GM21447 (cell line): ENCODE data around the gene NAALADL1.

Source experiments
- ATAC-seq: cut with Tn5 transposase; IDR thresholded peaks from one replicate; pipeline ENCODE4 v1.9.1; 2021; ENCODE audit not compliant: unreplicated experiment

The NAALADL1 gene, protein sequence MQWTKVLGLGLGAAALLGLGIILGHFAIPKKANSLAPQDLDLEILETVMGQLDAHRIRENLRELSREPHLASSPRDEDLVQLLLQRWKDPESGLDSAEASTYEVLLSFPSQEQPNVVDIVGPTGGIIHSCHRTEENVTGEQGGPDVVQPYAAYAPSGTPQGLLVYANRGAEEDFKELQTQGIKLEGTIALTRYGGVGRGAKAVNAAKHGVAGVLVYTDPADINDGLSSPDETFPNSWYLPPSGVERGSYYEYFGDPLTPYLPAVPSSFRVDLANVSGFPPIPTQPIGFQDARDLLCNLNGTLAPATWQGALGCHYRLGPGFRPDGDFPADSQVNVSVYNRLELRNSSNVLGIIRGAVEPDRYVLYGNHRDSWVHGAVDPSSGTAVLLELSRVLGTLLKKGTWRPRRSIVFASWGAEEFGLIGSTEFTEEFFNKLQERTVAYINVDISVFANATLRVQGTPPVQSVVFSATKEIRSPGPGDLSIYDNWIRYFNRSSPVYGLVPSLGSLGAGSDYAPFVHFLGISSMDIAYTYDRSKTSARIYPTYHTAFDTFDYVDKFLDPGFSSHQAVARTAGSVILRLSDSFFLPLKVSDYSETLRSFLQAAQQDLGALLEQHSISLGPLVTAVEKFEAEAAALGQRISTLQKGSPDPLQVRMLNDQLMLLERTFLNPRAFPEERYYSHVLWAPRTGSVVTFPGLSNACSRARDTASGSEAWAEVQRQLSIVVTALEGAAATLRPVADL

DNA sequence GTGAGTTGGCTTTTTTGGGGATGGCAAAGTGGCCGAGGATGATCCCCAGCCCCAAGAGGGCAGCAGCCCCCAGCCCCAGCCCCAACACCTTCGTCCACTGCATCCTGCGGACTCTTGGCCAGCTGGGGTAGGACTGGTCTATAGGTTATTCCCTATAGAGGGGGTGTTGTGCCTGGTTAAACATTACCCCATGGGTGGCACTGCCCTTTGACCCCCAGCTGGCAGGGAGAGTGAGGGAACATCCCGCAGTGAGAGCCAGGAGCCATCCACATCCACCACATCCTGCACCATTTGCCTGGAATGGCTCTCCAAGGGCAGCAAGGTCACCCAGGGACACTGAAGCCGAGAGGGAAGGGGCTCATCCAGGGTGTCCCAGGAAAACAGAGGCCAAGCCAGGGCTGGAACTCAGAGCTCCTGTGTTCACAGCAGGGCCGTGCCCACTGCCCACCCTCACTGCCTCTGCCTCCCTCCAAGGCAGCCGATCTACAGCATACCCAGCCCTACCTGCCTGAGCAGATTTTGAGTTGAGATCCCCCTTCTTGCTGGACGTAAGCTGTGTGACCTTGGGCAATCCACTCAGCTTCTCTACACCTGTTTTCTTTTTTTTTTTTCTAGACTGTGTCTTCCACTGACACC lies at the start of gene NAALADL1:
Gene NAALADL1 (minus strand): TSS at position 135 of the 636 bp plus-strand sequence. CDS start 32 bp downstream, at position 103.
- no peak for ATAC-seq

DNA sequence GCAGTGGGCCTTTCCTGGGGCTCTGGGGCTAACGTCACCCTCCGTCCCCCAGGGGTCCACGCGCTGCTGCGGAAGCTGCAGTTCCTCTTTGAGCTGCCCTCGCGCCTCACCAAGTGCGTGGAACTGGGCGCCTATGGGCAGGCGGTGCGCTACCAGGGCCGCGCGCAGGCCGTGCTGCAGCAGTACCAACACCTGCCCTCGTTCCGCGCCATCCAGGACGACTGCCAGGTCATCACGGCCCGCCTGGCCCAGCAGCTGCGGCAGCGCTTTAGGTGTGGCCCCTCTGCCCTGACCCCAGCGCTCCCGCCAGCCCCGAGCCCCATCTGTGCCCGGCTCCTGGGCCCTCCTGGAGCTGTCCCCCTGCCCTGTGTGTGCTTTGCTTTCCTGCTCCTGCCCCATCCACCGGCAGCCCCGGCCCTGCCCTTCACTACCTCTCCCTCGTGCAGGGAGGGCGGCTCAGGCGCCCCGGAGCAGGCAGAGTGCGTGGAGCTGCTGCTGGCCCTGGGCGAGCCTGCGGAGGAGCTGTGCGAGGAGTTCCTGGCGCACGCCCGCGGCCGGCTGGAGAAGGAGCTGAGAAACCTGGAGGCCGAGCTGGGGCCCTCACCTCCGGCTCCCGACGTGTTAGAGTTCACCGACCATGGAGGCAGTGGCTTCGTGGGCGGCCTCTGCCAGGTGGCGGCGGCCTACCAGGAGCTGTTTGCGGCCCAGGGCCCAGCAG lies 49.6 kb upstream of the NAALADL1 start:
- no peak for ATAC-seq

DNA sequence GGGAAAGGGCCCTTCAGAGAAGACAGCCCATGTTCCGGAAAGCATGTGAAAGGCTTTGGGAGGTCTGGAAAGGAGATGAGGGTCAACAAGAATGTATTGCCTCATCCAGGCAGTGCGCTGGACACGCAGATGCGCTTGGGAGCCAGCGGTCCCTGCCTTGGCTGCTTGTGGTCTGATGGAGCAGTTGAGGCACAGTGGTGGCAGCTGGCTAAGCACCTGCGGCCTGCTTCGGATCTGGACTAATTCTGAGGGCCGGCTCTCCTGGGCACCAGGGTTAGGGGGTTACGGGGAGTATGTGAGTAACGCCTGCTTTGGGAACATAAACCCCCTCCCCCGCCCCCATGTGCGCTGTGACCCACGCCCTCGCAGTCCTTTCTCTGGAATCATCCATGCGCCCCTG lies 48.7 kb upstream of the NAALADL1 start:
- no peak for ATAC-seq

DNA sequence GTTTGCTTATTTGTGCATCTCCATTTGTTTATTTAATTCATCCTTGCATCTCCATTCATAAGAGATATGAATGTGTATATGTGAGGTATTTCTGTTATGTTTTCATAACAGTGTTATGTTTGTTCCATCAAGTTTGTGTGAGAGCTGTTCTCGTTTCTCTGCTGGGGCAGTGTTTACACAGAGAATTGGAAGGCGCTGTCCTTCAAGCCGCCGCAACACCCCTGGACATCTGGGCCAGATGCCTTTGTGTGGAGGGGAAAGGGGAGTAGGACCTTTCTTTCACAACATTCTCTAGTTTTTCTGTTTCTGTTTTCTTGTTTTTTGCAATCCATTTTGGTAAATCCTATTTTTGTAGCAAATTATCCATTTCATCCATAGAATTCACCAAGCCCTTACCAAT lies 46.3 kb upstream of the NAALADL1 start:
- no peak for ATAC-seq

DNA sequence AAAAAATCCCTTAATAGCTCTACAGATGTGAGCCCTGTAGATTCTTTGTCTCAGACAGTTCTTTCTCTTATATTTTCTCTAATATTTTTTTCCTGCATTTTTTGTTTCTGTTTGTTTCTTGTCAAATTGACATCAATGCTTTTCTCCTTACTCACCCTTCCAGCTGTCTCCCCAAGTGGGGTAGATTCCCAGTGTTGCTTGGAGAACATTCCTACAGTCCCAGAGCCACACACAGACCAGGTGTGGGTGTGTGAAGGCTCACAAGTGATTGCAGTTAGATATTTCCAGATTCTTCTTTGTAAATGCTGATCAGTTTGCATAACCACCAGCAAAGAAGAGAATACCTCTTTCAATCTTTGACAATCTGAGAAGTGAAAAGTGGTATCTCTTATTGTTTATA lies 45.1 kb upstream of the NAALADL1 start:
- no peak for ATAC-seq

DNA sequence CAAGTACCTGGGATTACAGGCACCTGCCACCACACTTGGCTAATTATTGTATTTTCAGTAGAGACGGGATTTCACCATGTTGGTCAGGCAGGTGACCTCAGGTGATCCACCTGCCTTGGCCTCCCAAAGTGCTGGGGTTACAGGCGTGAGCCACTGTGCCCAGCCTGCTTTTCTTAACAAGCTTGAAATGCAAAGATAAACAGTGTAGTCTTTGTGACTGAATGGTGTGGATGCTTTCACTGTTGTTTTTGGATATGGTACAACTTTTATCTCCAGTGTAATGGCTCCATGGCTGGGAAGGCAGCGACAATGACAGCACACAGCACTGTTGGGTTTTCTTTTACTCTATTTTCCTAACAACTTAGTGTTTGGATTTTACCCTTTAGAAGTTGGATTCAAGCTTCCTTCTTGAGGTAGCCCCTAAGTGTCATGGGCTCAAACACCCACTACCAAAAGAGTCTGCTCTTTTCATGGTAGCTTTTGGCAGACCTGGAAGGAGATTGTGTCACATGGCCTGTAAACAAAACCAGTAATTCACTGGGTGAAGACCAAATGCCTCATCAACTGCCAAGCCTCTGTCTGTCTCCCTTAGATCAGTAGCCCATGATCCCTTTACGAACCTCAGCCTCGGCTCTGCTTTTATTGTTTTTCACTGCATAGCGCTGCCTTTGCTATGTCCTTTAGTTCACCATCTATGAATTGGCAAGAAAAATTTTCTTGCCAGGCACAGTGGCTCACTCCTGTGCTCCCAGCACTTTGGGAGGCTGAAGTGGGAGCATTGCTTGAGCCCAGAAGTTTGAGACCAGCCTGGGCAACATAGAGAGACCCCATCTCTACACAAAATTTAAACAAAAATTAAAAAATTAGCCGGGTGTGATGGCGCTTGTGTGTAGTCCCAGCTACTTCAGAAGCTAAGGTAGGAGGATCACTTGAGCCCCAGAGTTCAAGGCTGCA lies 44.1 kb upstream of the NAALADL1 start:
- no peak for ATAC-seq

DNA sequence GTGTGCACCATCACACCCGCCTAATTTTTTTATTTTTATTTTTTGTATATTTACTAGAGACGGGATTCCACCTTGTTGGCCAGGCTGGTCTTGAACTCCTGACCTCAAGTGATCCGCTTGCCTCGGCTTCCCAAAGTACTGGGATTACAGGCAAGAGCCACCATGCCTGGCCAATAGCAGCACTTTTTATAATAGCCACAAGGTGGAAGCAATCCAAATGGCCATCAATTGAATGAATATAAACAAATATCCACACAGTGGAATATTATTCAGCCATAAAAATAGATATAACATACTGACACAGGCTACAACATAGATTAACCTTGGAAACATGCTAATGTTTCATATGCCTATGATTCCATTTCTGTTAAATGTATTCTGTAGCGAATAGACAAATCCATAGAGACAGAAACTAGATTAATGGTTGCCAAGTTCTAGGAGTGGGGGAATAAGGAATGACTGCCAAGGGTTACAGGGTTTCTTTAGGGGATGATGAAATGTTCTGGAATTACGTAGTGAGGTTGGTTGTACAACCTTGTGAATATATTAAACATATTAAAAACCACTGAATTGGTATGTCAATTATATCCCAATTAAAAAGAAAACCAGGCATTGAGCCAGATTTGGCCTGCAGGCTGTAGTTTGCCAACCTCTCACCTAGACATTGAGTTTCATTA lies 42.5 kb upstream of the NAALADL1 start:
- no peak for ATAC-seq

DNA sequence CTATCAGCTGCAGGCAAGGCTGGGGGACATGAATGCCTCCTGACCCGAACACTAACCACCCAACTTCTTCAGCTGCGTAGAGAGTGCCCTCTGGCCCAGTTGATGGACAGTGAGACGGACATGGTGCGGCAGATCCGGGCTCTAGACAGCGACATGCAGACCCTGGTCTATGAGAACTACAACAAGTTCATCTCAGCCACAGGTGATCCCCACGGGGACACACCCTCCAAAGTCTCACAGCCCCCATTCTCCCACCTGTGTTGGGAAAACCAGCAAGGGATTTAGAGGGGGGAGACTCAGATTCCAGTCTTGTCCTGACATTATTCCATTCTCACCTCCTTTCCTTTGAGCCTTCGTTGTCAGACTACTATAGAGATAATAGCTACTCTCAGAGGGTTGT lies 38.6 kb upstream of the NAALADL1 start:
- no peak for ATAC-seq

DNA sequence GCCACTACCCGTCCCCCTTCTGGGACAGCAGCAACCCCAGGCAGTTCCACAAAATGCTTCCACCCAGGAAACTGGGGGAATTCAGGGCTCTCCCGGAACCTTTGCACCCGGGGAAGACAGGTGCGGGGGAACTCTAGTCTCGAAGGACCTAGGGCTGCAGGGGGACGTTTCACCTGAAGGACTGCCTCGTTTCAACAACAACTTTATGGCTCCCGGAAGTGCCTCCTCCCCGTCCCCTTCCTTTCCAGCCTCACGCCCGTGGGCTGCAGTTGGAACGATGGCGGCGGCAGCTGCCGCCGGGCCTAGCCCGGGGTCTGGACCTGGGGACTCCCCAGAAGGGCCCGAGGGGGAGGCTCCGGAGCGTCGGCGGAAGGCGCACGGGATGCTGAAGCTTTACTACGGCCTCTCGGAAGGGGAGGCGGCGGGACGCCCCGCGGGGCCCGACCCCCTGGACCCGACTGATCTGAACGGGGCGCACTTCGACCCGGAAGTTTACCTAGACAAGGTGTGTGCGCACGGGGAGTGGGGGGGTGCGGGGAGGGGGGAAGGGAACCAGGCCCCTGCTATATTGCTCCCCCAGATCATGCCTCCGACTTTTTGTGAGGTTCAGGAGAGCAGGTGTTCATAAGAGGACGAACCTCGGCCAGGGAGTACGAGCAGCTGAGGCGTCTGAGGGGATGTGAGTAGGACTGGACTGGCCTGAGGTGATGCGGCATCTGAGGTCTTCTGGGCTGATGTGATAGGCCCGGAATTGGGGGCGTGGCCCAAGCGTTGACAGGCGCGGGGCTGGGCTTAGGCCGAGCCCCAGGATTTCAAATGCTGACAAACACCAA lies 37.8 kb upstream of the NAALADL1 start, which contains the start of gene VPS51:
Gene VPS51 (plus strand): TSS at position 241 of the 833 bp plus-strand sequence. CDS start 37 bp downstream, at position 278.
- ATAC-seq = peak; percentile 89

DNA sequence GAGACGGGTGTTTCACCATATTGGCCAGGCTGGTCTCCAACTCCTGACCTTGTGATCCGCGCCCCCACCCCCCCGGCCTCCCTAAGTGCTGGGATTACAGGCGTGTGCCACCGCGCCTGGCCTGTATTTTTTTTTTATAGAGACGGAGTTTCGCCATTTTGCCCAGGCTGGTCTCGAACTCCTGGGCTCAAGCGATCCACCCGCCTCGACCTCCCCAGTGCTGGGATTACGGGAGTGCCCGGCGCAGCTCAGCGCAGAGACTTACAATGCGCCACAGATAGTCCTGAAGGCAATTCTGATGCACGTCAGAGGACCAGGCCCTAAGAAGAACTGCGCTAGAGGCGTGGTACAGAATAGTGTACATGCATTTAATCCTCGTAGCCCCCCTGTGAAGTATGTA lies 37.1 kb upstream of the NAALADL1 start:
- no peak for ATAC-seq

DNA sequence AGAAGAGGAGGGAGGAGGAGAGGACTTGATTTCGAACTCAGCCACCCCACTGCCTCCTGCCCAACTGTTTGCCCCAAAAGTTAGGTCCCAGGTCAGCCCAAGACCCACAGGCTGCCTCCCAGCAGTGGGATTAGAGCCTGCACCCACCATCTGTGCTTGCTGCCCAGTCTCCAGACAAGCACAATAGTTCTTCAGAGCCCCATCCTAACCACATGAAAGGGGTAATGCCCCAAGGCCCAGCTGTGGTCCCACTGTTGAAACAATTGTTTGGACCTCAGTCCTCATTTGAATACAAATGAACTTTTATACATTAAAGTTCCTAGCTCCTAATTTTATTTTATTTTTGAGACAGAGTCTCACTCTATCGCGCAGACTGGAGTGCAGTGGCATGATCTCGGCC lies 32.3 kb upstream of the NAALADL1 start:
- no peak for ATAC-seq

DNA sequence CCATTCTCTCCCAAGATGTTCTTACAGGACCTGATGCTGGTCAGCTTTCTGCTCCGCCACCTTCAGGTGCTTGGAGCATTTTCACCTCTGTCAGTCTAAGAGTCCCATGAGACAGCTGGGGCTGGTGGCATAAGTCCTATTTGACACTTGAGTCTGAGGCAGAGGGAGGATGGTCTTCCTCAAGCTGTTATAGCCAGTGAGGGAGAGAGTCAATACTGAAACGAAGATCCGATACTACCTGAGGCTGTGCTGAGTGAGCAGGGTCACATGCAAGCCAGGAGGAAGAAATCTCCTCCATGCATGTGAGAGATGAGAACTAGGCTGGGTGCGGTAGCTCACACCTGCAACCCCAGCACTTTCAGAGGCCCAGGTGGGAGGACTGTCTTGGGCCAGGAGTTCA lies 31.3 kb upstream of the NAALADL1 start:
- no peak for ATAC-seq

DNA sequence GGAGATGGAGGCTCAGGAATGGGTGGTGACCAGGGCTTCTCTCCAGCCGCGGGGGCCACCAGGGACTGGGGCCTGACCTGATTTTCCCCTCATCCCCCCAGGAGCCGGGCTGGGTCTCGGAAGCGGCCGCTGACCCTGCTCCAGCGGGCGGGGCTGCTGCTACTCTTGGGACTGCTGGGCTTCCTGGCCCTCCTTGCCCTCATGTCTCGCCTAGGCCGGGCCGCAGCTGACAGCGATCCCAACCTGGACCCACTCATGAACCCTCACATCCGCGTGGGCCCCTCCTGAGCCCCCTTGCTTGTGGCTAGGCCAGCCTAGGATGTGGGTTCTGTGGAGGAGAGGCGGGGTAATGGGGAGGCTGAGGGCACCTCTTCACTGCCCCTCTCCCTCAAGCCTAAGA lies 29.5 kb upstream of the NAALADL1 start:
- ATAC-seq = no peak

DNA sequence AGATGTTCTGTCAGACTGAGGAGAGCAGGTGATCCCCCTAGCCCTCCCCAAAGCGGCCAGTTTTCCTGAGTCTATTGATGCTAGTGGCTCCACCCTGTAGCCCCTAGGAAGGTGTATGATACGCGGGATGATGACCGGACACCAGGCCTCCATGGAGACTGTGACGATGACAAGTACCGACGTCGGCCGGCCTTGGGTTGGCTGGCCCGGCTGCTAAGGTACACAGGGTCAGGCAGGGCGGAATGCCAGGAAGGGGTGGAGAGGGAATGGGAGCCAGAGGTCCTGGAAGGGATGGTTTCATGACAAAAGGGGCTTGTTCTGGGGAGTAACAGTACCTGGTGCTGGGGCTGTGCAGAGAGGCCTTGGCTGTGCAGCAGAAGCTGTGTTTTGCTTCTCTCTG lies 28.9 kb upstream of the NAALADL1 start:
- no peak for ATAC-seq

DNA sequence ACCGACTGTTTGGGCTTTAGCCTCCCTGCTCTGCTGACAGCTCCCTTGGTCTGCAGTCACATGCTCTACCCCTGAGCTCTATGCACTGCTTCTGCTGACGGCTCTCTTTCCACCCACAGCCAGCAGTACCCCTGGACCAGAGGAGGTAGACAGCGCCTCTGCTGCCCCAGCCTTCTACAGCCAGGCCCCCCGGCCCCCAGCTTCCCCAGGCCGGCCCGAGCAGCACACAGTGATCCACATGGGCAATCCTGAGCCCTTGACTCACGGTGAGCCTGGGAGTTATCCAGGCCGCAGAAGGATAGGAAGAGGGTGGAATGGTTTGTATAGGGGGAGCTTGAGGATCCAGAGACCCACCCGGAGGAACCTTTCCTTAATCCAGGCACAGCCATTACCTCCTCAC lies 28.5 kb upstream of the NAALADL1 start:
- ATAC-seq = no peak

DNA sequence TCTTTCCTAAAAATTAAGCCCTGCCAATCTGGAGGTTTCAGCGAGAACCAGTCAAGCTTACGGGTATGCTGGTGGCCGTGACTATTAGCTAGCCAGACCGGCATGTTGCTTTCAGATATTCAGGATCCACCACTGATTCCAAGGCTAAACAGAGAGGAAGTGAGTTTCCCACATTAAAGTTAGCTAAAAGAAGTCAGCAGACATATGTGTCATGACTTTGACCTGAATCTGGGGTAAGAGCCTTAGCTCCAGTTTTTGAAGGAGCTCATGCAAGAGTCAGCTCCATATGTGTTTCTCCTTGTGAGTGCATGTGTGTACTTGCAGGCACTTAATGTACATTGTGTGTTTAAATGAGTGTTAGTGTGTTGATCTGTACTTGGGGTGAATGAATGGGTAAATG lies 27.1 kb upstream of the NAALADL1 start:
- ATAC-seq = no peak

DNA sequence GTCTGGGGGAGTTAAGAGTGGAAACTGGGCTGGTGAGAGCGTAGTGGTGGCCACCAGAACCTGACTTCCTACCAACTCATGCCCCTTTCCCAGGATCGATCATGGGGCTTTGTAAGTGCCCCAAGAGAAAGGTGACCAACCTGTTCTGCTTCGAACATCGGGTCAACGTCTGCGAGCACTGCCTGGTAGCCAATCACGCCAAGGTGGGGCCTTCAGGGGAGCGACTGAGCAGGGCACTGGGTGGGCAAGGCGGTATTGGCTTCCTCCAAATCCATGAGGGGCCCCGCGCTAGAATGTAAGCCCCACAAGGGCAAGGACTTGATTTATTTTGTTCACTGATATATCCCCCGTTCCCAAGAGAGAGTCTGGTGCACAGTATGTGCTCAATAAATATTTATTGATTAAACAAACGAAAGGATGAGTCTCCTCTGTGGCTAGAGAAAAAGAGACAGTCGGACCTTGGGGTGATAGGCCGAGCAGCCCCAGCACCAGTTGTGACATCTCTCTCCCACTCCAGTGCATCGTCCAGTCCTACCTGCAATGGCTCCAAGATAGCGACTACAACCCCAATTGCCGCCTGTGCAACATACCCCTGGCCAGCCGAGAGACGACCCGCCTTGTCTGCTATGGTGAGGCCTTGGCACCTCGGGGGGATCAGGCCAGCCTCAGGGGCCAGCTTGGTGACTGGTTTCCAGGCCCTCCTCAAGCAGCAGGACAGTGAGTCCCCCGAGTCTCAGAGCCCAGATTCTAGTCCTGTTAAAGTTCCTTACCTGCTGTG lies 26.4 kb upstream of the NAALADL1 start:
- ATAC-seq = peak; percentile 19
